ENCODE data around the gene UBE2N.

DNA sequence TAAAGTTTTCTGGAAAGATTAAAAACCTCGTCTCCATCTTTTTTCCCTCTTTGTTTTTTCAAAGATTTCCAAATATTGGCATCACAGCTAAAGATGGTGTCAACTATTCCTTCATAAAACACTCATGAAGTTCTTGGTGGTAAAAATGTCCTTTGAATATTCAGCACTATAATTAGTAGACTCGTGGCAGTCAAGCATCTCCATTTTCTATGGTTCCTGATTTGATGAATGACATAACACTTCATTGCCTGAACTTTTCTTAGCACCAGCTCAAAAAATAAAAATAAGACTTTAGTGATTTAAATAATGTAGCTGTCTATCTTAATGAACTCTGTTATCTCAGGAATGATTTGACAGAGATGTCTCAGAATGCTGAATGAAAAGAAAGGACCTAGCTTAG is 19.7 kb downstream of the UBE2N start:
- TF ChIP-seq SIN3A (IDR thresholded peaks at IDR 0.05; ENCODE audit: borderline replicate concordance, insufficient read depth, low read length) (no peak), POLR2AphosphoS5 (IDR thresholded peaks at IDR 0.05; ENCODE audit: low read depth, low read length) (no peak), TAF1 (IDR thresholded peaks at IDR 0.05; ENCODE audit: borderline replicate concordance, insufficient read depth, low read length) (no peak), FOXP2 (optimal IDR thresholded peaks at IDR 0.05; ENCODE audit: borderline replicate concordance, extremely low read depth, extremely low read length, insufficient read depth) (no peak)
- TF ChIP-seq, protein P1, sequence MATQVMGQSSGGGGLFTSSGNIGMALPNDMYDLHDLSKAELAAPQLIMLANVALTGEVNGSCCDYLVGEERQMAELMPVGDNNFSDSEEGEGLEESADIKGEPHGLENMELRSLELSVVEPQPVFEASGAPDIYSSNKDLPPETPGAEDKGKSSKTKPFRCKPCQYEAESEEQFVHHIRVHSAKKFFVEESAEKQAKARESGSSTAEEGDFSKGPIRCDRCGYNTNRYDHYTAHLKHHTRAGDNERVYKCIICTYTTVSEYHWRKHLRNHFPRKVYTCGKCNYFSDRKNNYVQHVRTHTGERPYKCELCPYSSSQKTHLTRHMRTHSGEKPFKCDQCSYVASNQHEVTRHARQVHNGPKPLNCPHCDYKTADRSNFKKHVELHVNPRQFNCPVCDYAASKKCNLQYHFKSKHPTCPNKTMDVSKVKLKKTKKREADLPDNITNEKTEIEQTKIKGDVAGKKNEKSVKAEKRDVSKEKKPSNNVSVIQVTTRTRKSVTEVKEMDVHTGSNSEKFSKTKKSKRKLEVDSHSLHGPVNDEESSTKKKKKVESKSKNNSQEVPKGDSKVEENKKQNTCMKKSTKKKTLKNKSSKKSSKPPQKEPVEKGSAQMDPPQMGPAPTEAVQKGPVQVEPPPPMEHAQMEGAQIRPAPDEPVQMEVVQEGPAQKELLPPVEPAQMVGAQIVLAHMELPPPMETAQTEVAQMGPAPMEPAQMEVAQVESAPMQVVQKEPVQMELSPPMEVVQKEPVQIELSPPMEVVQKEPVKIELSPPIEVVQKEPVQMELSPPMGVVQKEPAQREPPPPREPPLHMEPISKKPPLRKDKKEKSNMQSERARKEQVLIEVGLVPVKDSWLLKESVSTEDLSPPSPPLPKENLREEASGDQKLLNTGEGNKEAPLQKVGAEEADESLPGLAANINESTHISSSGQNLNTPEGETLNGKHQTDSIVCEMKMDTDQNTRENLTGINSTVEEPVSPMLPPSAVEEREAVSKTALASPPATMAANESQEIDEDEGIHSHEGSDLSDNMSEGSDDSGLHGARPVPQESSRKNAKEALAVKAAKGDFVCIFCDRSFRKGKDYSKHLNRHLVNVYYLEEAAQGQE (IDR thresholded peaks at IDR 0.05; ENCODE audit: insufficient read depth in 1 of 2, low read depth in 2 of 2, low read length in 2 of 2), result no peak
